T-helper 2 cell treated with Interferon-gamma antibody and Interleukin-4, amounts not matched to agents 100 ng/mL and 5 ng/mL, for 36 hours (primary cell): Measurements from ENCODE around the gene HERC4. TPM values are rescaled to one million over a fixed set of nuclear protein-coding genes. Genes with fewer than 3 reads are reported as not detected.

Experiments used
- intact Hi-C: fragments of 100-400 bp; cut with micrococcal nuclease; formaldehyde crosslinking; loops from one replicate; pipeline ENCODE4 v1.15.1; 2023
- total RNA-seq: library from RNA; stranded (reverse); gene quantifications from 2 replicates; pipeline ENCODE4 v1.2.3, GENCODE V29; 2022

Gene HERC4, protein sequence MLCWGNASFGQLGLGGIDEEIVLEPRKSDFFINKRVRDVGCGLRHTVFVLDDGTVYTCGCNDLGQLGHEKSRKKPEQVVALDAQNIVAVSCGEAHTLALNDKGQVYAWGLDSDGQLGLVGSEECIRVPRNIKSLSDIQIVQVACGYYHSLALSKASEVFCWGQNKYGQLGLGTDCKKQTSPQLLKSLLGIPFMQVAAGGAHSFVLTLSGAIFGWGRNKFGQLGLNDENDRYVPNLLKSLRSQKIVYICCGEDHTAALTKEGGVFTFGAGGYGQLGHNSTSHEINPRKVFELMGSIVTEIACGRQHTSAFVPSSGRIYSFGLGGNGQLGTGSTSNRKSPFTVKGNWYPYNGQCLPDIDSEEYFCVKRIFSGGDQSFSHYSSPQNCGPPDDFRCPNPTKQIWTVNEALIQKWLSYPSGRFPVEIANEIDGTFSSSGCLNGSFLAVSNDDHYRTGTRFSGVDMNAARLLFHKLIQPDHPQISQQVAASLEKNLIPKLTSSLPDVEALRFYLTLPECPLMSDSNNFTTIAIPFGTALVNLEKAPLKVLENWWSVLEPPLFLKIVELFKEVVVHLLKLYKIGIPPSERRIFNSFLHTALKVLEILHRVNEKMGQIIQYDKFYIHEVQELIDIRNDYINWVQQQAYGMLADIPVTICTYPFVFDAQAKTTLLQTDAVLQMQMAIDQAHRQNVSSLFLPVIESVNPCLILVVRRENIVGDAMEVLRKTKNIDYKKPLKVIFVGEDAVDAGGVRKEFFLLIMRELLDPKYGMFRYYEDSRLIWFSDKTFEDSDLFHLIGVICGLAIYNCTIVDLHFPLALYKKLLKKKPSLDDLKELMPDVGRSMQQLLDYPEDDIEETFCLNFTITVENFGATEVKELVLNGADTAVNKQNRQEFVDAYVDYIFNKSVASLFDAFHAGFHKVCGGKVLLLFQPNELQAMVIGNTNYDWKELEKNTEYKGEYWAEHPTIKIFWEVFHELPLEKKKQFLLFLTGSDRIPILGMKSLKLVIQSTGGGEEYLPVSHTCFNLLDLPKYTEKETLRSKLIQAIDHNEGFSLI
- total RNA-seq = 58.7 and 60.2 TPM in 2 replicates

DNA sequence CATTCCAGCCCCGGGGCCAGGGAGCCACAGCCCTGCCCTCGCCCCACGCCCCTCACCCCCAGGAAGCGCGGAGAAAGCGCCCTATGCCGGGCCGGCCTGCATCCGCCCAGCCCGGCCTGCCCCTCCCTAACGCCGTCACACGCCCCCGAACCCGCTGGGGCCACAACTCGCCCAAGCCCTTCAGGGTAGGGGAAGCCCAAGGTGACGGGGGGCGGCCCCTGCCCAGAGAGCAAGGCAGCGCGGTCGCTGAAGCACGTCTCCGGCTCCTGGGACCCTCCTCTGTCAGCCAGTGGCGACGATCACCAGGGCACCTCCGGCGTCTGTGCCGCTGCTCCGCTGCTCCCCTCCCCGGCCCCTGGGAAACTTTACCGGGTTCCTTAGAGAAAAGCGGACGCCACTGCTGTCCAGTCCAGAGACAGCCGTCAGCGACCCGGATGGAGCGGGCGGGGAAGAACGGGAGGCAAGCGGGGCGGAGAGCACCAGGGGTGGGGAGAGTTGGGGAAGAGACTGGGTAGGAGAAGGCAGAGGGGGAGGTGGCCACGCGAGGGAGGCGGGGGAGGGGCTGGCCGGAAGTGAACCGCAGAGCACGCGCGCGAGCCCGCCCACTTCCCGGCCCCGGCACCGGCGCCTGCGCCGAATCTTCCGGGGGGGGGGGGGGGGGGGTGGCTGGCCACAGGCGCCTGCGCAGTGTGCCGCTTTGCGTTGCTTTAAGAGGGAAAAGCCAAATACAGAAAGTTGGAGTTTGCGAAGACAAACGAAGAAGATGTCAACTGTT is at the start of gene HERC4:
HERC4 (minus strand) TSS at position 509 of the 775 bp plus-strand sequence. CDS start 2,175 bp downstream, outside the sequence.
- intact Hi-C loops = loop anchor here (1.0 to 10.0 kb wide), 9 partner anchors 82 to 647 kb away; partner anchors contain the start of genes CCAR1, RUFY2, SIRT1 and SLC25A16

DNA sequence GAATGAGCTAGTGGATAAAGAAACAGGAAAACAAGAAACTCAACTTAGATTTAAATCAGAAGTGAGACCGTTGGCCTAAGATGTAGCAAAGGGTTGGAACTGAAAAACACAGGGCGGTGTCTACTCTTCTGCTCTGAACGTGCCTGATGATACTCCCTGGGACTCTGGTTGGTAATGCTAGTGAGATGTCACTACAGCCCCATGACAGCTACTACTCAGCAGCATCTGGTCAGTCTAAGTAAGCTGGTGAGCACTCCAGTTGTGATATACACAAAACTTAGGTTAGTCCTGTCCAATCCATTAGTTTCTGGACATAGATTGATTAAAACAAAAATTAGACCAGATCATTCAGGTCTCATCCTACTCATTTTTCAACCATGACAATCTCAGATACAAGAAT is 49.6 kb upstream of the HERC4 start:
- intact Hi-C loops = no loop called here

GRCh38 chr10:68121852-68122251 is 46.8 kb upstream of the HERC4 start:
- intact Hi-C loops = no loop called here

GRCh38 chr10:68121020-68121743 is 46.1 kb upstream of the HERC4 start:
- intact Hi-C loops = no loop called here

DNA sequence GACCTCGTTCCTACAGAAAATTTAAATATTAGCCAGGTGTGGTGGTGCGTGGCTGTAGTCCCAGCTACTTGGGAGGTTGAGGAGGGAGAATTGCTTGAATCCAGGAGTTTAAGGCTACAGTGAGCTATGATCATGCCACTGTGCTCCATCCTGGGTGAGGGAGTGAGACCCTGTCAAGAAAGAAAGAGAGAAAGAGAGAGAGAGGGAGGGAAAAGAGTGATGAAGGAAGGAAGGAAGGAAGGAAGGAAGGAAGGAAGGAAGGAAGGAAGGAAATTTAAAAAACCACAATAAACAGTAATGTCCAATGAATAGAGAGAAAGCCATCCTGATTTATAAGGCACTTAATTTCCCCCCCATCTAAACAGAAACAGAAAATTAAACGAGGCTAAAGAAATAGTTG is 43.6 kb upstream of the HERC4 start:
- intact Hi-C loops = no loop called here

DNA sequence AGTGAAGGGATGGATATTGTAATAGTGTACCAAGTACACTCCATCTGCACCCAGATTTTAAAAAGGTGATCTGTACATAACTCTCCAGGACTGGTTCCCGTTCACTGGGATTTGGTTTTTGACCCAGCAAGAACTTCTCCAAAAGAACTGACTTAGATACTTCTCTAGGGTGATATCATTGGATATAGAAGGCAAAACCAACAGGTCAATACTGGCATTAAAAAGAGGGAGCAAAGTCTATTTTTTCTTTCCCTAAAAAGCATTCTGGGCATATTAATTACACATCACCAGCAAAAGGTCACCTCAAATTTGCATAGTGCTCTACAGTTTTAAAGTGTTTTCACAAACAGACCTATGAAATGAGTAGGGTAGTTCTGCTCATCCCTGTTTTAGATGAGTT is 37.8 kb upstream of the HERC4 start:
- intact Hi-C loops = no loop called here

DNA sequence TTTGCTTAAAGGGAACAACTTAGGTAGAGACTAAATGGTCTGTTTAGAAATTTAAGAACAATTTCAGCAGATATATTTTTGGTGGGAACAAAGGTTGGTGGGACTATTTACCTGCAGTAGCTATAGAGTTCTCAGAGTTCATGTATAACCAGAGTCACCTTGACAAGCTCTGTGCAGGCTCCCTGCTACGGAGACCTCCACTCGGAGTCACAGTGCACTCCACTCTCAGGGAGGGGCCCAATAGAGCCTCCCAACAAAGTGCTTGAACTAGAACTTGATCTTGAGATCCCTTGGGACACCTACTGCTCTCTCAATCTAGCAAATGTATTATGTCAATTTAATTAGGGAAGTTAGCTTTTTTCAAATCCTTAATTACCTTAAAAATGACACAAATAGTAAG is 36.5 kb upstream of the HERC4 start:
- intact Hi-C loops = no loop called here

DNA sequence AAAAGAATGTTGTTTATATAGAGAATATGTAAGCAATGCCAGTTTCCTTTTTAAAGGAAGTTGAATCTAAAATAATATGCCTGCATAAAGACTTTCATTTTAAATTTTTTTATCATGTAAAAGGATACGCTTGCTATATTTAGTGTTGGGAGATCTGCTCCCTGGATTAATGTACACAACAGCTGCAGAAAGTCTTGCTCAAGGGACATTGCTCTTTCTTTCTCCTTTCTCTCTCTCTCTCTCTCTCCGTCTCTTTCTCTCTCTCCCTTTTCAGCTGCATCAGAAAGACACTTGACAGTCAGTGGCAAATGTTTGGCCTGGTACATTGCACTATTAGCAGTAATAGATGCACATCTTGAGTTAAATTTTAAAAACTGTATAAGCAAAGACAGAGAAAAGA is 34.9 kb upstream of the HERC4 start:
- intact Hi-C loops = no loop called here

DNA sequence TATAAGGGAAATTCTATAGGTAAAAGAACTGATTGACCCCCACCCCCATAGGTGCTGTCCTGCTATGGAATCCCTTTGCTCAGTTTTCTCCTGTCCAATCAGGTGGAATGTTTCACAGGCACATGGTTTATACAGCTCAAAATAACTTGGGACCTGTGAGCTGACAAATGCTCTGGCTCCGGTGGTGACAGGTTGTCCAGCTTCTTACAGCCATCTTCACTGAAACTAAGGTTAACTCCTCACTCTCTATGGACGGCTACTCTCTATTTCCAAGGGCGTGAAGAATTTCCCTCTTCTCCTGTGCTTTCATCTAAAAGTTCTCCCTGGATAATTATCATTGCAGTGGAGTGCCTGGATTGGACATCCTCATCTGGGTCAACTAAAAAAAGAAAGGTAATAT is 34.2 kb upstream of the HERC4 start, which contains the start of gene MYPN:
MYPN (plus strand) TSS at position 158 of the 400 bp plus-strand sequence. CDS start 11,951 bp downstream, outside the sequence.
- intact Hi-C loops = no loop called here

DNA sequence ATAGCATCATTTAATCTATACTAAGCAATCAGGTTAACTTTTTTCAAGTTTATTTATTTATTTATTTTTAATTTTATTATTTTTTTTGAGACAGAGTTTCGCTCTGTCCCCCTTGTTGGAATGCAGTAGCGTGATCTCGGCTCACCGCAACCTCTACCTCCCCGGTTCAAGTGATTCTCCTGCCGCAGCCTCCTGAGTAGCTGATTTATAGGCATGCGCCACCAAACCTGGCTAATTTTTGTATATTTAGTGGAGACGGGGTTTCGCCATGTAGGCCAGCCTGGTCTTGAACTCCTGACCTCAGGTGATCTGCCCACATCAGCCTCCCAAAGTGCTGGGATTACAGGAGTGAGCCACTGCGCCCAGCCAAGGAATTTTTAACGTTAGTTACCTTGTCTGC is 33.6 kb upstream of the HERC4 start:
- intact Hi-C loops = no loop called here

DNA sequence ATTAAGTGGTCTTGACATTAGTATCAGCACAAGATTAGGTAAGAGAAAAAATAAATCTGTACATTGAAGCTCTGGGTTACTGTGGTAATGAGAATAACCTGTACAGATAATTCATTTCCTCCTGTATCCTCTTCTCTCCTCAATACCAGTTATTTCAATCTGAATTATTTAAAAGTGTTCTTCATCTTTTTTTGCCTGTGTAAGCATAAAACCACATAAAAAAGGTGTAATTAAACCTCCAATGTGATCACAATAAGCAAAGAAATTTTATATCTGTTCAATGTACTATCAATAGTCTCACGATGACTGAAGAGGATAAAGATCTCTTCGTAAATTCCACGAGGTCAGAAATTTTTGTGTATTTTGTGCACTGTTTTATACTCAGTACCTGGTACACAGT is 33.0 kb upstream of the HERC4 start:
- intact Hi-C loops = no loop called here

DNA sequence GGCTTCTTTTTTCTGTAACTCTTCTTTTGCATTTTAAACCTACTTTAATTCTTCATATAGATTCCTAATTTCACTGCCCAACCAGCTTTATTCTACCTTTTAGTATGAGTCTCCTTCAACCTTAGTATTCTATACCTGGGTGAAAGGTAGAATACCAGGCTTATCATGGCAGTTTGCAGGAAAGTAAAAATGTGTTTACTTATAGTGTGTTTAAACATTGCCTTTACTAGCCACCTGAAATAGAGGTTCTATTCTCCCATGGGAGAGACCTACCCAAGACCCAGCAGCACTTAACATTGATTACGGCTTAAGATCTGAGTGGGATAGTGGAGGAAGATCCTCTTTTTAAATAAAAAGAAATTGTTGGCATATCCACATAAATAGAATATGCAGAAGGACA is 32.6 kb upstream of the HERC4 start:
- intact Hi-C loops = no loop called here

GRCh38 chr10:68106656-68107055 is 31.6 kb upstream of the HERC4 start:
- intact Hi-C loops = no loop called here

GRCh38 chr10:68105820-68106219 is 30.7 kb upstream of the HERC4 start:
- intact Hi-C loops = no loop called here

- intact Hi-C loops = no loop called here
Observed at GRCh38 chr10:68103901-68104300, 28.8 kb upstream of the HERC4 start.

DNA sequence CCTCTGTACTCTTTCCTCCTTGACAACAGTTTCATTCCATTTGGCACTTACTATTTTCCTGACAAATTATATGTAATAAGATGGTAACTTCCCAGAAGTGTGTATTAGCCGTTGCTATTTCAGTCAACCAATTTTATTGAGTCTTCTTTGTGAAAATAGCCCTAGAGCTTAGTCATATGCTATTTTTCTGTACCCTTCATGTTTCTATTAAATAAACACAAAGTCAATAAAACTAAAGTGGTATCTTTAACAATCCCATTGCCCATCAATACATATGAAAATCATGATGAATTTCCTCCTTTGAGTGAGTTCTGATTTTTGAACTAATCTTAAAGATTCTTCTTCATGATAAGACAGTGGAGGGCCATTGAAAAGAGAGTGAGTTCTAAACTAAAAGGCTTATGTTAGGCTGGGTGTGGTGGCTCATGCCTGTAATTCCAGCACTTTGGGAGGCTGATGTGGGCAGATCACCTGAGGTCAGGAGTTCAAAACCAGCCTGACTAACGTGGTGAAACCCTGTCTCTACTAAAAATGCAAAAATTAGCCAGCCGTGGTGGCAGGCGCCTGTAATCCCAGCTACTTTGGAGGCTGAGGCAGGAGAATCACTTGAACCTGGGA is 28.3 kb upstream of the HERC4 start:
- intact Hi-C loops = no loop called here

GRCh38 chr10:68101066-68101465 is 26.0 kb upstream of the HERC4 start:
- intact Hi-C loops = no loop called here

DNA sequence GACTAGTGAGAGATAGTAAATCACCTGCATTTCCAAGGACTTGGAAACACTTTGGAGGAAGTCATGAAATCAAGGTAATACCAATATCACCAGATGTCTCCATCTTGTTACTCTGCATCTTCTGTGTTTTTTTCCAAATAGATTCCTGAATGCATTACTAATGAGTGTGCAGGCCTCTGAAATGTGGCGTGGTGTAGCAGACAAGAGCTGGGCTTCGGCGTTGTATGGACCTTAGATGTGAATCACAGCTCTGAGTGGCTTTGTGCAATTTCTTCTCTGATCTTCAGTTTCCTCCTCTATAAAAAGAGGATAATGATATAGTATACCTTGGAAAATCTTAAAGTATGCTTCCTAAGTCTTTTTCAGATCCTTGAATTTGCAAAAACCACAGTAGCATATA is 24.7 kb upstream of the HERC4 start:
- intact Hi-C loops = no loop called here

DNA sequence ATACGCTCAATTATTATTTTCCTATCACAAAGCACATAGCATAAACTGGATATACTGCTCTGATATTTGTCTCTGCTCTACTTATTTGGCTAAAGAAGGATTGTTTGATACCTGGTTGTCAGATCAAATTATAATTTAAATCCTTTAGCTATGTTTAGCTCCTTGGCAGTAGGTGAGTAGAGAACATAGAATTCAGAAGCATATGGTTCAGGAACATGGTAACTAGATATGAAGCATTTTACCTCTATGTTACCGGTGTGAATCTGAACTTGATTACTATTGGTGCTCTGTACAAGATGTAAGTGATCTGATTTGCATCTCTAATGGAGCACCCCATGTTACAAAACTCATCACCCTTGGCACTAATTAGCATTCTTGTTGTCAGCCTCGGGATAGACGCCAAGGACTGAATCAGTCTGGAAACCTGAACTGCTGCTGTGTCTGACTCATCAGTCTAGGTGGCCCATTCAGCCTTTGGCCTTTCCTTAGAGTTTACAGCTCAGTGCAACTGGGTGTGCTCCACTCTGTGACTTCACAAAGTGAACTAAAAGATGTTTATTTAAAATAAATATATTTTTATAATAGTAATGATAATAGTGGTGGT is 21.9 kb upstream of the HERC4 start:
- intact Hi-C loops = no loop called here

DNA sequence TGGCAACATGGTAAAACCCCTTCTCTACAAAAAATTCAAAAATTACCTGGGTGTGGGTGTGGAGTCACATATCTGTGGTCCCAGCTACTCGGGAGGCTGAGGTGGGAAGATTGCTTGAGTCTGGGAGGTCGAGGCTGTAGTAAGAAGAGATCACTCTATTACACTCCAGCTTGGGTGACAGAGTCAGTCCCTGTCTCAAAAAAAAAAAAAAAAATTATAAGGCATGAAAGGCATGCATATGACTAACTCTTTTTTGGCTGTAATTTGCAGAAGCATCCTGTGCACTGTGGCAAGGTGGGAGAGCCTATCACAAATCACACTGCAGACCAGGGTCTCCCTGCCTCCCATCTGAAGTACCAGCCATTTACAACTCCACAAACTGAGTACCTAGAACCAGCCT is 20.1 kb upstream of the HERC4 start:
- intact Hi-C loops = no loop called here
